Activated CD8-positive, alpha-beta T cell treated with anti-CD3 and anti-CD28 coated beads for 36 hours (primary cell): ENCODE data around the gene TTN. TPM values are rescaled to one million over a fixed set of nuclear protein-coding genes. Genes with fewer than 3 reads are reported as not detected.

Source experiments
- ATAC-seq: fragments of 200-7000 bp; cut with Tn5 transposase; one replicate; pipeline ENCODE4 v1.10.0; 2021; ENCODE audit warnings: mild to moderate bottlenecking, moderate library complexity
- CTCF ChIA-PET: fragments of 350-600 bp; sonication (Branson Sonifier 250); formaldehyde crosslinking; loops from one replicate; lab custom pipeline; 2021; ENCODE audit warnings: antibody characterized with exemption; lab: Charles Lee
- POLR2A ChIA-PET: fragments of 350-600 bp; sonication (Branson Sonifier 250); formaldehyde crosslinking; loops from one replicate; lab custom pipeline; 2021; ENCODE audit warnings: antibody characterized with exemption; lab: Charles Lee
- DNase-seq: peaks from one replicate; pipeline ENCODE4 v3.0.0-alpha.2; 2020
- H3K27ac Mint-ChIP-seq: one replicate; pipeline ENCODE4 v1.8.0; 2021; ENCODE audit warnings: mild to moderate bottlenecking, mixed read lengths
- H3K27me3 Mint-ChIP-seq: one replicate; pipeline ENCODE4 v1.8.0; 2021; ENCODE audit warnings: mixed read lengths
- H3K36me3 Mint-ChIP-seq: one replicate; pipeline ENCODE4 v1.8.0; 2021; ENCODE audit warnings: low read depth, mixed read lengths
- H3K4me1 Mint-ChIP-seq: one replicate; pipeline ENCODE4 v1.8.0; 2021; ENCODE audit warnings: low read depth, mixed read lengths
- H3K4me3 Mint-ChIP-seq: one replicate; pipeline ENCODE4 v1.8.0; 2021; ENCODE audit warnings: mild to moderate bottlenecking, moderate library complexity, mixed read lengths
- H3K9me3 Mint-ChIP-seq: one replicate; pipeline ENCODE4 v1.8.0; 2021; ENCODE audit warnings: mixed read lengths
- intact Hi-C: fragments of 100-400 bp; cut with micrococcal nuclease; formaldehyde crosslinking; loops from one replicate; pipeline ENCODE4 v1.10.0; 2022
- total RNA-seq, 2 experiments: library from RNA; stranded (reverse); gene quantifications; one replicate each; pipeline ENCODE4 v1.2.3, GENCODE V29; 2021
- TF ChIP-seq, protein P1 (sequence below): fragments of 200-600 bp; IDR thresholded peaks from one replicate; pipeline ENCODE4 v1.8.0; 2022; ENCODE audit warnings: antibody characterized with exemption, mild to moderate bottlenecking

Gene TTN
- total RNA-seq, 2 experiments from 2014 or later, result 2.8 to 4.3 TPM

DNA sequence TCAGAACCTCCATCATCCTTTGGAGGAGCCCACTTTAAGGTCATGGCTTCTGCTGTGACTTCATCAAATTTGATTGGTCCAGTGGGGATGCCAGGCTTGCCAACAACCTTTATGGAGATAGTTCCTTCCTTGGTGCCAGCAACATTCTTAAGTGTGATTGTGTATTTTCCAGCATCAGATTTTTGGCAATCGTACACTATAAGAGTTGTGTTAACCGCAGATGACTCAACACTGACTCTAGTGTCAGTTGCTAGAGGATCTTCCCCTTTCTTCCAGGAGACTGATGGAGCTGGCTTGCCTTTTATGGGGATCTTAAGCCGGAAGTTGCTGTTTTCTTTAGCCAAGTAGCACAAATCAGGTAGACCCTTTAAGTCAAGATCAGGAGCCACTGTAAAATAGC lies 228.2 kb downstream of the TTN start:
- ATAC-seq (no peak), DNase-seq (no peak)
- Mint-ChIP-seq H3K27ac (no peak overlapping the region), H3K9me3 (no peaks in the 10 kb centered on the region), H3K27me3 (no peaks in the 10 kb centered on the region), H3K4me1 (no peaks in the 10 kb centered on the region), H3K36me3 (peaks cover 69% of the 10 kb centered on the region), H3K4me3 (no peak overlapping the region)
- POLR2A ChIA-PET, result no interaction called here
- CTCF ChIA-PET, result no interaction called here
- intact Hi-C loops, result no loop called here
- TF ChIP-seq, protein P1, sequence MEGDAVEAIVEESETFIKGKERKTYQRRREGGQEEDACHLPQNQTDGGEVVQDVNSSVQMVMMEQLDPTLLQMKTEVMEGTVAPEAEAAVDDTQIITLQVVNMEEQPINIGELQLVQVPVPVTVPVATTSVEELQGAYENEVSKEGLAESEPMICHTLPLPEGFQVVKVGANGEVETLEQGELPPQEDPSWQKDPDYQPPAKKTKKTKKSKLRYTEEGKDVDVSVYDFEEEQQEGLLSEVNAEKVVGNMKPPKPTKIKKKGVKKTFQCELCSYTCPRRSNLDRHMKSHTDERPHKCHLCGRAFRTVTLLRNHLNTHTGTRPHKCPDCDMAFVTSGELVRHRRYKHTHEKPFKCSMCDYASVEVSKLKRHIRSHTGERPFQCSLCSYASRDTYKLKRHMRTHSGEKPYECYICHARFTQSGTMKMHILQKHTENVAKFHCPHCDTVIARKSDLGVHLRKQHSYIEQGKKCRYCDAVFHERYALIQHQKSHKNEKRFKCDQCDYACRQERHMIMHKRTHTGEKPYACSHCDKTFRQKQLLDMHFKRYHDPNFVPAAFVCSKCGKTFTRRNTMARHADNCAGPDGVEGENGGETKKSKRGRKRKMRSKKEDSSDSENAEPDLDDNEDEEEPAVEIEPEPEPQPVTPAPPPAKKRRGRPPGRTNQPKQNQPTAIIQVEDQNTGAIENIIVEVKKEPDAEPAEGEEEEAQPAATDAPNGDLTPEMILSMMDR, result no peak

DNA sequence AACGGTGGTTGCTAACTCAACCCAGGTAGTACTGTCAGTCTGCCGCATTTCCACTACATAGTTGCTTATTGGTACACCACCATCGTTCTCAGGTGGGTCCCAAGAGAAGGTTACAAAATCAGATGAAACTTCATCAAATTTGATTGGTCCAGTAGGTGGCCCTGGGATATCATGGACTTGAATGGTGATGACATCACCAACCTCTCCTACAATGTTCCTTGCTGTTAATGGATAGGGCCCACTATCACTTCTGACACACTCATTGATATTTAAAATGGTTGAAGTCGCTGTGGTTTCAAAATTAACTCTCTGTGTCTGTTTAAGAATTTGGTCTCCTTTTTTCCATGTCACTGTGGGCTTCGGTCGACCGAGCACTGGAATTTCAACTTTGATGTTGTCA lies 232.4 kb downstream of the TTN start:
- Mint-ChIP-seq H3K36me3 (peaks cover 94% of the 10 kb centered on the region), H3K9me3 (peaks cover 11% of the 10 kb centered on the region), H3K4me3 (no peak overlapping the region), H3K27me3 (no peaks in the 10 kb centered on the region), H3K4me1 (no peaks in the 10 kb centered on the region), H3K27ac (no peak overlapping the region)
- TF ChIP-seq, protein P1, result no peak
- CTCF ChIA-PET, result no interaction called here
- no peak for ATAC-seq
- intact Hi-C loops, result no loop called here
- POLR2A ChIA-PET, result no interaction called here
- DNase-seq, result no peak

- Mint-ChIP-seq H3K9me3 (peaks cover 44% of the 10 kb centered on the region), H3K27me3 (no peaks in the 10 kb centered on the region), H3K4me1 (no peaks in the 10 kb centered on the region), H3K36me3 (peaks cover 96% of the 10 kb centered on the region), H3K27ac (no peak overlapping the region), H3K4me3 (no peak overlapping the region)
- intact Hi-C loops, result no loop called here
- DNase-seq, result no peak
- POLR2A ChIA-PET, result no interaction called here
- no peak for ATAC-seq
- TF ChIP-seq, protein P1, result no peak
- CTCF ChIA-PET, result interaction anchor here (0.7 kb wide), 1 partner anchor 13 kb away, joined by 3 read pairs; no protein-coding TSS in a partner anchor
Measured at GRCh38 chr2:178568227-178568626, 239.0 kb downstream of the TTN start.

- TF ChIP-seq, protein P1, result no peak
- Mint-ChIP-seq H3K36me3 (peaks cover 76% of the 10 kb centered on the region), H3K4me3 (no peak overlapping the region), H3K9me3 (no peaks in the 10 kb centered on the region), H3K4me1 (no peaks in the 10 kb centered on the region), H3K27ac (no peak overlapping the region), H3K27me3 (no peaks in the 10 kb centered on the region)
- no peak for DNase-seq
- ATAC-seq, result no peak
- intact Hi-C loops, result no loop called here
- POLR2A ChIA-PET, result no interaction called here
- CTCF ChIA-PET, result no interaction called here
Measured at GRCh38 chr2:178553047-178553446, 254.2 kb downstream of the TTN start.

GRCh38 chr2:178550352-178550751 lies 256.9 kb downstream of the TTN start:
- no peaks in the 10 kb centered on the region for H3K9me3 Mint-ChIP-seq
- ATAC-seq (no peak), DNase-seq (no peak)
- POLR2A ChIA-PET, result no interaction called here
- no peak overlapping the region for H3K27ac Mint-ChIP-seq
- no peaks in the 10 kb centered on the region for H3K4me1 Mint-ChIP-seq
- H3K36me3 Mint-ChIP-seq, result peaks cover 70% of the 10 kb centered on the region
- CTCF ChIA-PET, result no interaction called here
- TF ChIP-seq, protein P1, result no peak
- intact Hi-C loops, result no loop called here
- H3K4me3 Mint-ChIP-seq, result no peak overlapping the region
- H3K27me3 Mint-ChIP-seq, result no peaks in the 10 kb centered on the region
